ENCODE measurements around the gene PF4V1. TPM values are rescaled to one million over a fixed set of nuclear protein-coding genes. Genes with fewer than 3 reads are reported as not detected.

The PF4V1 gene
- total and polyA plus RNA-seq, 2 of the 13 experiments (the other 11 are each of a cell fraction or from before 2014, with no cell fraction given), result not detected

- TF ChIP-seq ZNF318 (CRISPR knock-in tag; IDR thresholded peaks at IDR 0.05) (no peak), ZNF570 (CRISPR knock-in tag; IDR thresholded peaks at IDR 0.05; ENCODE audit: borderline replicate concordance) (no peak), TBL1XR1 (IDR thresholded peaks at IDR 0.05; ENCODE audit: borderline replicate concordance, low read length, partially characterized antibody) (no peak), ZBTB3 (CRISPR knock-in tag; IDR thresholded peaks at IDR 0.05; ENCODE audit: borderline replicate concordance, low read depth) (no peak), ESRRA (CRISPR knock-in tag; IDR thresholded peaks at IDR 0.05; ENCODE audit: low read depth) (no peak), ATF5 (CRISPR knock-in tag; IDR thresholded peaks at IDR 0.05; ENCODE audit: low read depth) (no peak), ZNF281 (CRISPR knock-in tag; IDR thresholded peaks at IDR 0.05; ENCODE audit: borderline replicate concordance) (no peak), MLX (CRISPR knock-in tag; IDR thresholded peaks at IDR 0.05) (no peak), BORCS8-MEF2B (CRISPR knock-in tag; IDR thresholded peaks at IDR 0.05) (no peak), YEATS2 (CRISPR knock-in tag; IDR thresholded peaks at IDR 0.05; ENCODE audit: borderline replicate concordance) (no peak), ELF3 (CRISPR knock-in tag; IDR thresholded peaks at IDR 0.05) (no peak)
Observed at GRCh38 chr4:73859614-73860088, 6.6 kb downstream of the PF4V1 start (continued).
